NCI-H187 (cell line): ENCODE measurements around the gene TMEM243.
A peak's percentile ranks its signal among the peaks of the same experiment; 100 is the strongest.

Source experiments
- DNase-seq, 2 experiments: peaks; one replicate each; lab custom pipeline; 2025; lab: John Stamatoyannopoulos, UW

TMEM243 gene

DNA sequence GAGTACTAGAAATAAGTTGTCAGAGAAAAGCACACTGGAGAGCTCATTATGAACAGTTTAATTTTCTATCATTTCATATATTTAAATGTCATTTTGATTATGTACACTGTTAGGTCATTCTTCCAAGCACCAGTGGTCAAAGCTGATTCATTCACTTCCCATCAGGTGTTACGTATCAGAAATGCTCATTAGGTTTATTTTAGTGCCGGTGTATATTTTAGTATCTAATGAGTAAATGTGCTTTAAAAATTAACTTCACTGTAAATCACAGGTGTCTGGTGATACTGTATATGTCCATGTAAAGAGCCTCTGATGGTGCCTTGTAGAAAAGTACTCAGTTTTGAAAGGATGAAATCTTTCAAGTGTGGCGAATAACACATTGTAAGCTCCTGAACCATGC is 63.7 kb downstream of the TMEM243 start:
- DNase-seq = no peak

GRCh38 chr7:87154569-87154968 is 65.0 kb downstream of the TMEM243 start:
- DNase-seq = no peak

DNA sequence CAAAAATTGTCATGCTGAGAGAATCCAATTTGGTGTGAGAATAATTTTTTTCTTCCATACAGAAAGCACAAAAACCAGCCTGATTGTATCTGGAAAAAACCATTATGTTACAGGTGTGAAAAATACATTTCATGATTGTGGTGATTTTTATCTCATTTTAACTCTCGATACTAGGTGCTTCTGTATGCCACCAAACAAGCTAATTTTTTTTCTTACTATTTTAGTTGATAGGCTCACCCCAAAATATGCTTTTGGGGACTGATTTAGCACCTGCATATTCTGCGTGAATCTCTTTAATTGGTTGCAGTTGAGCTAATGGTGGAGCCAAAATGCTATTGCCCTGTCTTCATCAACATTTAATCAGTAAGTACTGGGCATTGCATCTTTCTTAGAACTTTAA is 65.4 kb downstream of the TMEM243 start:
- DNase-seq = no peak

DNA sequence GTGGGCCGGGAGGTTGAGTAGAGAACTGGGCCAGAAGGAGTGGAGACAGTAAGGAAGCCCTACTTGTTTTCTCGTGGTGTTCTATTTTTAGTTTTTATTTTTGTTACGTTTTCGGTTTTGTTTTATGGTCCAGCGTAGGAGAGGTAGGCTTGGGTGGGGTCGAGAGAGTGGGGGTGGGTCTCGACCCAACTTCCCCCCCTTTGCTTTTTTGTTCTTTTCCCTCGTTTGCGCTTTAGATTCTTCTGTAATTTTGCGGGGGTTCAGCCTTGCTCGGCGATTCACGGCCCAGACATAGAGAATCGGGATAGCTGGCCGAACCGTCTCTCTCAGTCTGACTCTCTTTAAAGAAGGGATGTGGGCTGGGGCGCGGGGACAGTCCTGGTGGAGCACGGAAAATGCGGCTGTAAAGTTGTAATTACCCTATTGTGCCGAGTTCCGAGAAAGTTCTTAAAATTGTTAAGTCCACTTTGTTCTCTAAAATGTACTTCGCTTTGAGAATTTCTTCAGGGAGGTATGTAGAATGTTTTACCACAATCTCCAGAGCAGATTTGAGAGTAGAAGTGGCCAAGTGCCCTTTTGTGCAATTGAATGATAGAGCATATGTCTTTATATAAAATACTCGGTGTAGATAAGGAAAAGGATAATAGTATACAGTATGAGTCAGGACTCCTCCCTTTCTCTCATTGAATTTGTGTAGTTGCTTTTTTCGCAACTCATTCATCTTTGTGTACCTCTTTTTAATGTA is 66.5 kb downstream of the TMEM243 start:
- peak in 1 of 2 experiments; percentile 36 for DNase-seq

DNA sequence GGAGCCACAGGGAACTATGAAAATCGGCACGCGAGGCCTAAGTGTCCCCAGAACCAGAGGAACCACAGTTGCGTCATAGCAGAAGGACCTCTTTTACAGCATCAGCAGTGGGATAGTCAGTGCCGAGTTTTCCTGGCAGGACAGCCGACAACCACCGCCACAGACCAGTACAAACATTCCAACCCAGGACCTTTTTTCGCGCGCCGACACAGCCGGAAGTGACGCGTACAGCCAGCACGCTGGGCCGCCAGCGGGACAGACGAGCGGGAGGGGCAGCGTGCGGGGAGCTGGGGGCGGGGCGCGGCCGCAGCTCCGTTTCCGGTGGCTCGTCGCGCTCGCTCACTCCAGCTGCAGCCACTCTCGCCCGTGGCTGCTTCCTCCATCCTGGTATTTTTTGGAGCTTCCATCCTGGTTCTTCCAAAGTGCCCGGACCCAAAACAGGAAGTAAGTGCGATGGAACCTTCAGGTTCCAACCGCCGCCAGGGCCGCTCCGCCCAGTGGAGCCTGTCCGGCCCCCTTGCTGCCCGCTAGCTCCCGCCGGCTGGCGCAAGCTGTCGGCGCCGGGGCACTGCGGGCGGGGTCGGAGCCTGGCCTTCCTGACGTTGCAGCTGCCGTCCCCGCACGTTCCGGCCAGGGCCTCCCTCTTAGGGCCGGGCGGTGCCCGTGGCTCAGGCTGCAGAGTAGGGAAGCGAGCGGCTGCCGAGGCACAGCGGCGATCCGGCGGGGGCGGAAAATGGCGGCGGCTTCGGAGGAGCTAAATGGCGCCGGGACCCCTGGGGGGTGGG is 67.2 kb downstream of the TMEM243 start, which contains the start of gene DMTF1:
DMTF1 (plus strand) TSS at position 342 of the 785 bp plus-strand sequence. CDS start 12,489 bp downstream, outside the sequence.
- DNase-seq = peak; percentile 90 to 93

GRCh38 chr7:87151729-87152111 is 67.8 kb downstream of the TMEM243 start:
- DNase-seq = no peak

DNA sequence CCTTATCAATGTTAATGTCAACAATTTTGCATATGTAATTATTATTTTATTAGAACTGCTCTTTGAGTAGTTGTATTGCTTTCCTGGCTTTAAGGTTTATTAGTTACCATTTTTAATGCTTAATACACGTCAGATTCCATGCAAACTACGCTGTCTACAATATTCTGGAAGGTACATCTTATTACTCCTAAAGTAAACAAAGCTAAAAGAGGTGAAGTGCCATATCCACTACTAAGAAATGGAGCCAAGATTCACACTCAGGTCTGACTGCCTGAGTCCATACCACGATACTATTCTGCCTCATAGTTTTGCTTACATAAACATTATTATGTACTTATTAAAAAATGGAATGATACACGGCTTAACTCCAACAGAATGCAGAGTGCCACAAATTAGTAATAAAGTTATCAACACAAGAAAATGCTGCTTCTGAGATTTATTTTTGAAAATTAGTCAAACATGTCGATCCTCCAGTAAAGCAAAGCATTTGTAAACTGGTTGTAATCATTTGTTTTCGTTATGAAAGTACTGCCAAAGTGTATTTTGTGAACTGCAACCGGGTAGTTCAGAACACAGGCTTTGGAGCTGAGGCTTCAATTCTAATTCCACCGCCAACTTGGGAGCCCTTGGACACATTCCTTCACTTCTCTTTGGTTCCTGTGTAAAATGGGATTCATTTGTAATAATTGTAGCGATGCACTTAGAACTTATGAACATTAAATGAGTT is 68.4 kb downstream of the TMEM243 start:
- no peak for DNase-seq

DNA sequence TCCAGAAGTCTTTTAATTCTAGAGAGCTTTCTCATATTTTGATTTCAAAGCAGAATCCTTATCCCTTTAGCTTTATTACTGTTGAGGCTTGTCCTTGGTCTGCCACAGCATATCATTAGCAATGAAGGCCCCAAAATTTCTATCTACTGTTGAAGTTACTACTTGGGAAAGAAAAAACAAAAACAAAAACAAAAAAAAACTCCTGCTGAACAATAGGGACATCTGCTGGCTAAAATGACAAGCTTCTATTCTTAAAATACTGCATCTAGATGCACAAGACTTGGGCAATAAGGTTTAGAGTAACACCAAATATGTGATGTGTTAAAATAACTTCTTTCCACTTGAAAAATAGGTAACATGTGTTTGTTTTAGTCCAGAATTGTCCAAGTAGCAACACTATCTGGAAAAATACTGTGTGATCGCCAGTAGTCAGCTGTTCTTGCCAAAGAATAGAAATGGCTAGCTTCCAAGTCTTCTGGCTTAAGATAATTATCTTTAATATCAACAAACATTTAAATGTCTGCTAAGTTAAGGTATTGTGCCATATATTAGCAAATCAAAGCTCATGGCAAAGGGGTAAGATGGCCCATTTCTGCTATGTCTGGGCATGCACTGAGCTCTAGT is 71.1 kb downstream of the TMEM243 start:
- no peak for DNase-seq

DNA sequence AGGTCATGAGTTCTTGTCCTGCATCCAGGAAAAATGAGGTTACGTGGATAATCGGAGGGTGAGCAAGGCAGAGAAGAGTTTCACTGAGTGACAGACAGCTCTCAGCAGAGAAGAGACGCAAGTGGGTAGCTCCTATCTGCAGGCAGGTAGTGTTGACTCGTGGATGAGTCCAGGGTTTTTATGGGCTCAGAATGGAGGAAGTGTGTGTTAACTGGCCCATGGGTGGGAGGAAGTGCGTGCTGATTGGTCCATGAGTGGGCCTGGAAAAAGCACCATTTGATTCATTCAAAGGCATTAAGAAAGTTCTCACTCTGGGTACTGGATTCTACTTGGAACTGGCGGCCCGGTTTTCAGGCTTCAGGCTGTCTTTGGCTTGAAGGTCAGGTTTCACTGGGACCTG is 72.0 kb downstream of the TMEM243 start:
- no peak for DNase-seq

- DNase-seq = no peak
These were observed 72.7 kb downstream of the TMEM243 start for GRCh38 chr7:87146740-87147386.
